Prostate gland (tissue), 2 donors: Measurements from ENCODE around the gene ENPP6. TPM values are rescaled to one million over a fixed set of nuclear protein-coding genes. Genes with fewer than 3 reads are reported as not detected.

Experiments
- DNase-seq: peaks from one replicate; pipeline ENCODE4 v3.0.0-alpha.2; 2019; ENCODE audit warnings: low spot score
- H3K27ac ChIP-seq, 2 donors: fragments of 200-600 bp; sonication (generic); 2 replicates each; pipeline ENCODE4 v1.5.1; 2017 to 2019
- H3K27me3 ChIP-seq: fragments of 200-600 bp; sonication (generic); replicated peaks from 2 replicates; pipeline ENCODE4 v1.5.1; 2019; ENCODE audit not compliant: insufficient read depth
- H3K36me3 ChIP-seq, 2 donors: fragments of 200-600 bp; sonication (generic); 1 replicate in 1 of 2; 2 replicates in 1 of 2; pipeline versions ENCODE4 v1.5.1 to v1.8.1; 2017 to 2019
- H3K4me1 ChIP-seq: fragments of 200-600 bp; sonication (generic); replicated peaks from 2 replicates; pipeline ENCODE4 v1.5.1; 2019
- H3K4me3 ChIP-seq, 2 donors: fragments of 200-600 bp; sonication (generic); 2 replicates each; pipeline ENCODE4 v1.5.1; 2017 to 2019
- H3K9me3 ChIP-seq: fragments of 200-600 bp; sonication (generic); 2 replicates; pipeline ENCODE4 v1.5.1; 2017
- CTCF ChIP-seq, 4 experiments: fragments of 200-600 bp in 2 of 4; fragments of 450-650 bp in 2 of 4; sonication (generic) in 2 of 4; IDR thresholded peaks; 1 replicate in 3 of 4; 2 replicates in 1 of 4; pipeline ENCODE4 v1.5.1; 2016 to 2019; ENCODE audit warnings: antibody characterized with exemption in 4 of 4, mild to moderate bottlenecking in 2 of 4, moderate library complexity in 2 of 4
- POLR2A ChIP-seq: fragments of 450-650 bp; IDR thresholded peaks from one replicate; pipeline ENCODE4 v1.6.1; 2016; ENCODE audit warnings: antibody characterized with exemption, mild to moderate bottlenecking
- POLR2AphosphoS5 ChIP-seq: sonication (generic); formaldehyde crosslinking; IDR thresholded peaks from one replicate; pipeline ENCODE4 v1.6.1; 2017; ENCODE audit warnings: antibody characterized with exemption
- WGBS: methylation state at CpG from one replicate; pipeline ENCODE4 v1.1.5; 2018; 5-methylcytosine and 5-hydroxymethylcytosine counted together
- intact Hi-C: fragments of 100-400 bp; cut with DNase I; formaldehyde crosslinking; loops from one replicate; pipeline ENCODE4 v1.14.2; 2022
- total RNA-seq, 2 donors: library from RNA; depleted of rRNA; stranded (reverse); fragments of >200 nt; gene quantifications; one replicate each; pipeline ENCODE4 v1.1.0, GENCODE V29; 2016

Gene ENPP6
- total RNA-seq, 2 donors from 2014 or later = 0.68 to 5.9 TPM

- intact Hi-C loops = no loop called here
- H3K27me3 ChIP-seq = peaks cover 5% of the 10 kb centered on the region
- DNase-seq = no peak
Observed at GRCh38 chr4:184041156-184041555, 176.5 kb downstream of the ENPP6 start.

GRCh38 chr4:184039963-184040383, 177.7 kb downstream of the ENPP6 start:
- H3K27ac ChIP-seq = no peak overlapping the region
- H3K27me3 ChIP-seq = peaks cover 5% of the 10 kb centered on the region
- H3K36me3 ChIP-seq = no peaks in the 10 kb centered on the region
- WGBS = 32% methylated on average over 22 of the region's 22 CpGs
- TF ChIP-seq POLR2A (no peak), CTCF (IDR thresholded peaks at IDR 0.05) (no peak), POLR2AphosphoS5 (no peak)
- H3K4me3 ChIP-seq = no peak overlapping the region
- no peaks in the 10 kb centered on the region for H3K4me1 ChIP-seq
- H3K9me3 ChIP-seq = no peaks in the 10 kb centered on the region
- intact Hi-C loops = no loop called here
- no peak for DNase-seq

More at GRCh38 chr4:184041156-184041555, 176.5 kb downstream of the ENPP6 start:
- Histone ChIP-seq H3K4me1 (no peaks in the 10 kb centered on the region), H3K9me3 (no peaks in the 10 kb centered on the region), H3K4me3 (no peak overlapping the region), H3K36me3 (no peaks in the 10 kb centered on the region), H3K27ac (no peak overlapping the region)
- no peak for TF ChIP-seq POLR2A
- TF ChIP-seq POLR2AphosphoS5 = no peak
- no peak for TF ChIP-seq CTCF (IDR thresholded peaks at IDR 0.05)
- WGBS = 90% methylated on average over 10 of the region's 10 CpGs
